Tibial nerve (tissue), 4 donors: ENCODE data around the gene HSD17B4. TPM values are rescaled to one million over a fixed set of nuclear protein-coding genes. Genes with fewer than 3 reads are reported as not detected.
A peak's percentile ranks its signal among the peaks of the same experiment; 100 is the strongest.
"Not testable (repeated sequence)": the region's sequence is repeated elsewhere in the genome, so short reads cannot be mapped to it uniquely, and the experiment has no call there.

ENCODE experiments used
- DNase-seq, 2 donors: peaks; one replicate each; pipeline ENCODE4 v3.0.0-alpha.2; 2019; ENCODE audit warnings: low spot score in 2 of 2
- H3K27ac ChIP-seq, 4 donors: fragments of 200-600 bp; sonication (generic) in 3 of 4; one replicate each; pipeline ENCODE4 v1.5.1; 2017 to 2019; ENCODE audit warnings: mild to moderate bottlenecking in 1 of 4
- H3K27me3 ChIP-seq, 2 donors: fragments of 200-600 bp; sonication (generic) in 1 of 2; one replicate each; pipeline versions ENCODE4 v1.5.1 to v1.6.0; 2017 to 2019
- H3K36me3 ChIP-seq, 3 donors: fragments of 200-600 bp; sonication (generic); one replicate each; pipeline ENCODE4 v1.5.1; 2018 to 2019
- H3K4me1 ChIP-seq, 4 donors: fragments of 200-600 bp; sonication (generic) in 3 of 4; one replicate each; pipeline ENCODE4 v1.5.1; 2017 to 2019
- H3K4me3 ChIP-seq, 4 donors: fragments of 200-600 bp; sonication (generic) in 3 of 4; one replicate each; pipeline ENCODE4 v1.5.1; 2017 to 2019; ENCODE audit warnings: mild to moderate bottlenecking in 1 of 4, moderate library complexity in 1 of 4
- H3K9me3 ChIP-seq, 4 donors: fragments of 200-600 bp; sonication (generic) in 3 of 4; one replicate each; pipeline ENCODE4 v1.5.1; 2017 to 2019
- CTCF ChIP-seq, 5 experiments: fragments of 200-600 bp in 3 of 5; fragments of 450-650 bp in 2 of 5; sonication (generic) in 3 of 5; IDR thresholded peaks; one replicate each; pipeline ENCODE4 v1.5.1; 2016 to 2019; ENCODE audit warnings: antibody characterized with exemption in 5 of 5, mild to moderate bottlenecking in 3 of 5, moderate library complexity in 2 of 5
- EP300 ChIP-seq, 2 donors: sonication (generic); formaldehyde crosslinking; IDR thresholded peaks; one replicate each; pipeline ENCODE4 v1.6.1; 2017; ENCODE audit warnings: antibody characterized with exemption in 2 of 2, mild to moderate bottlenecking in 1 of 2
- POLR2A ChIP-seq, 2 donors: fragments of 450-650 bp; IDR thresholded peaks; one replicate each; pipeline ENCODE4 v1.6.1; 2017; ENCODE audit warnings: antibody characterized with exemption in 2 of 2, mild to moderate bottlenecking in 2 of 2, moderate library complexity in 2 of 2
- WGBS, 2 donors: methylation state at CpG; one replicate each; pipeline ENCODE4 v1.1.5; 2018; 5-methylcytosine and 5-hydroxymethylcytosine counted together
- total RNA-seq, 4 donors: library from RNA; depleted of rRNA; stranded (reverse); fragments of >200 nt; gene quantifications; one replicate each; pipeline ENCODE4 v1.1.0, GENCODE V29; 2016

The HSD17B4 gene
- total RNA-seq, 4 donors from 2014 or later = 108 to 176 (median 113) TPM

- H3K27me3 ChIP-seq, H3K4me3 ChIP-seq, H3K27ac ChIP-seq, DNase-seq, H3K36me3 ChIP-seq, H3K9me3 ChIP-seq: not testable (repeated sequence)
- peaks cover 0 to 15% (median 3%) of the 10 kb centered on the region in 4 donors for H3K4me1 ChIP-seq
- 85 to 89% methylated on average over 13 of the region's 13 CpGs for WGBS, 2 donors
- peak in 1 of 2 donors; percentile 44 for TF ChIP-seq EP300 (IDR thresholded peaks at IDR 0.05)
Measured at GRCh38 chr5:119414124-119414734, 38.1 kb upstream of the HSD17B4 start.

GRCh38 chr5:119417891-119418605, 34.2 kb upstream of the HSD17B4 start:
- no peak overlapping the region for H3K27ac ChIP-seq

GRCh38 chr5:119418606-119419100, 33.6 kb upstream of the HSD17B4 start:
- Histone ChIP-seq H3K4me1 (no peaks in the 10 kb centered on the region), H3K27ac (peak overlapping the region in 1 of 4 donors; percentile 52)

More at GRCh38 chr5:119417891-119418605, 34.2 kb upstream of the HSD17B4 start:
- Histone ChIP-seq H3K4me1 (no peaks in the 10 kb centered on the region), H3K9me3 (no peaks in the 10 kb centered on the region), H3K36me3 (no peaks in the 10 kb centered on the region), H3K4me3 (no peak overlapping the region), H3K27me3 (no peaks in the 10 kb centered on the region)
- no peak for DNase-seq
- WGBS, 2 donors = 66 to 68% methylated on average over 5 of the region's 5 CpGs
- TF ChIP-seq EP300 (IDR thresholded peaks at IDR 0.05) (peak in 1 of 2 donors; percentile 23), CTCF (IDR thresholded peaks at IDR 0.05) (no peak)

GRCh38 chr5:119420169-119420568, 32.1 kb upstream of the HSD17B4 start:
- no peaks in the 10 kb centered on the region for H3K4me1 ChIP-seq
- H3K9me3 ChIP-seq = no peaks in the 10 kb centered on the region
- no peaks in the 10 kb centered on the region for H3K27me3 ChIP-seq
- H3K27ac ChIP-seq = peak overlapping the region in 1 of 4 donors; percentile 52
- DNase-seq = no peak
- 67 to 73% methylated on average over 3 of the region's 3 CpGs for WGBS, 2 donors
- H3K36me3 ChIP-seq = no peaks in the 10 kb centered on the region
- no peak for TF ChIP-seq CTCF (IDR thresholded peaks at IDR 0.05)
- TF ChIP-seq EP300 (IDR thresholded peaks at IDR 0.05) = no peak
- TF ChIP-seq POLR2A (IDR thresholded peaks at IDR 0.05) = no peak
- no peak overlapping the region for H3K4me3 ChIP-seq

More at GRCh38 chr5:119418606-119419100, 33.6 kb upstream of the HSD17B4 start:
- WGBS, 2 donors = 51 to 67% methylated on average over 2 of the region's 2 CpGs
- DNase-seq = no peak
- Histone ChIP-seq H3K36me3 (no peaks in the 10 kb centered on the region), H3K27me3 (no peaks in the 10 kb centered on the region), H3K4me3 (no peak overlapping the region), H3K9me3 (no peaks in the 10 kb centered on the region)
- TF ChIP-seq EP300 (IDR thresholded peaks at IDR 0.05) = no peak
- TF ChIP-seq CTCF (IDR thresholded peaks at IDR 0.05) = no peak
- no peak for TF ChIP-seq POLR2A (IDR thresholded peaks at IDR 0.05)

GRCh38 chr5:119426057-119426456, 26.2 kb upstream of the HSD17B4 start:
- H3K4me1 ChIP-seq = no peaks in the 10 kb centered on the region
- no peaks in the 10 kb centered on the region for H3K27me3 ChIP-seq
- no peak overlapping the region for H3K4me3 ChIP-seq
- DNase-seq = no peak
- H3K36me3 ChIP-seq = no peaks in the 10 kb centered on the region
- no peak for TF ChIP-seq POLR2A (IDR thresholded peaks at IDR 0.05)
- no peak for TF ChIP-seq CTCF (IDR thresholded peaks at IDR 0.05)
- peak in 1 of 2 donors; percentile 46 for TF ChIP-seq EP300 (IDR thresholded peaks at IDR 0.05)
- no peaks in the 10 kb centered on the region for H3K9me3 ChIP-seq
- WGBS, 2 donors = 91 to 97% methylated on average over 3 of the region's 3 CpGs
- no peak overlapping the region for H3K27ac ChIP-seq
